Measurements from ENCODE around the gene UCN.
A peak's percentile ranks its signal among the peaks of the same experiment; 100 is the strongest.
"Not testable (repeated sequence)": the region's sequence is repeated elsewhere in the genome, so short reads cannot be mapped to it uniquely, and the experiment has no call there.

Gene UCN

GRCh38 chr2:27322766-27323595, 14.7 kb upstream of the UCN start, which contains the start of gene MPV17:
MPV17 (minus strand) TSS chr2:27323097; CDS start chr2:27322517, 580 bp downstream.
- Histone ChIP-seq H3K27me3 (ENCODE audit: insufficient read depth, poor library complexity, severe bottlenecking) (no peaks in the 10 kb centered on the region), H3K27ac (replicated peaks) (peak within 1 kb of the TSS; percentile 93), H3K4me3 (replicated peaks; ENCODE audit: insufficient read depth, low read length) (peak within 1 kb of the TSS; percentile 81)
- no peak for TF ChIP-seq CTCF (IDR thresholded peaks at IDR 0.05; ENCODE audit: insufficient read depth, low read length)
- TF ChIP-seq GABPA (IDR thresholded peaks at IDR 0.05; ENCODE audit: low read depth): peak; percentile 79
- TF ChIP-seq SPI1 (IDR thresholded peaks at IDR 0.05; ENCODE audit: borderline replicate concordance, low read depth): no peak
- TF ChIP-seq REST (IDR thresholded peaks at IDR 0.05; ENCODE audit: insufficient replicate concordance, low read depth): no peak
- peak; percentile 96 for TF ChIP-seq POLR2AphosphoS5 (IDR thresholded peaks at IDR 0.05; ENCODE audit: low read depth)
- peak; percentile 92 to 93 for DNase-seq (ENCODE audit: low read depth in 1 of 2, low spot score in 1 of 2)

GRCh38 chr2:27322301-27322765, 14.1 kb upstream of the UCN start:
- peak in 1 of 2 experiments; percentile 55 for DNase-seq (ENCODE audit: low read depth in 1 of 2, low spot score in 1 of 2)

GRCh38 chr2:27320958-27321543, 12.8 kb upstream of the UCN start:
- DNase-seq (ENCODE audit: low read depth in 1 of 2, low spot score in 1 of 2): peak in 1 of 2 experiments; percentile 49
- no peak overlapping the region for H3K4me3 ChIP-seq (replicated peaks; ENCODE audit: insufficient read depth, low read length)
- H3K27ac ChIP-seq (replicated peaks): no peak overlapping the region; the same call in 1 of the 2 replicates
- TF ChIP-seq GABPA (IDR thresholded peaks at IDR 0.05; ENCODE audit: low read depth) (no peak), CTCF (IDR thresholded peaks at IDR 0.05; ENCODE audit: insufficient read depth, low read length) (no peak), SPI1 (IDR thresholded peaks at IDR 0.05; ENCODE audit: borderline replicate concordance, low read depth) (no peak), POLR2AphosphoS5 (IDR thresholded peaks at IDR 0.05; ENCODE audit: low read depth) (no peak), REST (IDR thresholded peaks at IDR 0.05; ENCODE audit: insufficient replicate concordance, low read depth) (no peak)
- no peaks in the 10 kb centered on the region for H3K27me3 ChIP-seq (ENCODE audit: insufficient read depth, poor library complexity, severe bottlenecking)

More at GRCh38 chr2:27322301-27322765, 14.1 kb upstream of the UCN start:
- TF ChIP-seq SPI1 (IDR thresholded peaks at IDR 0.05; ENCODE audit: borderline replicate concordance, low read depth) (peak; percentile 94), POLR2AphosphoS5 (IDR thresholded peaks at IDR 0.05; ENCODE audit: low read depth) (no peak)
- Histone ChIP-seq H3K27ac (replicated peaks) (peak overlapping the region; percentile 93), H3K27me3 (ENCODE audit: insufficient read depth, poor library complexity, severe bottlenecking) (no peaks in the 10 kb centered on the region), H3K4me3 (replicated peaks; ENCODE audit: insufficient read depth, low read length) (peak overlapping the region; percentile 81)

GRCh38 chr2:27319839-27320238, 11.6 kb upstream of the UCN start:
- H3K27me3 ChIP-seq (ENCODE audit: insufficient read depth, poor library complexity, severe bottlenecking); H3K4me3 ChIP-seq (replicated peaks; ENCODE audit: insufficient read depth, low read length); H3K27ac ChIP-seq (replicated peaks); DNase-seq (ENCODE audit: low read depth in 1 of 2, low spot score in 1 of 2): not testable (repeated sequence)

All from HL-60 (cell line).